Thyroid gland (tissue), 4 donors: Measurements from ENCODE around the gene USP9X. TPM values are rescaled to one million over a fixed set of nuclear protein-coding genes. Genes with fewer than 3 reads are reported as not detected.
"Not testable (repeated sequence)": the region's sequence is repeated elsewhere in the genome, so short reads cannot be mapped to it uniquely, and the experiment has no call there.

Source experiments
- DNase-seq, 2 donors: peaks; one replicate each; pipeline ENCODE4 v3.0.0-alpha.2; 2019
- H3K27ac ChIP-seq, 3 donors: fragments of 200-600 bp; sonication (generic); 1 replicate in 2 of 3; 2 replicates in 1 of 3; pipeline ENCODE4 v1.5.1; 2016 to 2019; ENCODE audit warnings: mild to moderate bottlenecking in 1 of 3, moderate library complexity in 1 of 3
- H3K27me3 ChIP-seq: fragments of 200-600 bp; sonication (generic); one replicate; pipeline ENCODE4 v1.5.1; 2019
- H3K36me3 ChIP-seq, 2 donors: fragments of 200-600 bp; sonication (generic); one replicate each; pipeline ENCODE4 v1.5.1; 2016 to 2019
- H3K4me1 ChIP-seq, 2 donors: fragments of 200-600 bp; sonication (generic); one replicate each; pipeline ENCODE4 v1.5.1; 2017 to 2019
- H3K4me3 ChIP-seq, 3 donors: fragments of 200-600 bp; sonication (generic); replicated peaks in 1 of 3; 1 replicate in 2 of 3; 2 replicates in 1 of 3; pipeline ENCODE4 v1.5.1; 2016; ENCODE audit warnings: mild to moderate bottlenecking in 1 of 3
- H3K9me3 ChIP-seq: fragments of 200-600 bp; sonication (generic); one replicate; pipeline ENCODE4 v1.5.1; 2017
- POLR2A ChIP-seq, 2 donors: fragments of 450-650 bp; IDR thresholded peaks; one replicate each; pipeline ENCODE4 v1.6.1; 2017; ENCODE audit warnings: antibody characterized with exemption in 2 of 2, mild to moderate bottlenecking in 2 of 2, moderate library complexity in 1 of 2
- WGBS, 2 donors: methylation state at CpG; one replicate each; pipeline ENCODE4 v1.1.5; 2017; 5-methylcytosine and 5-hydroxymethylcytosine counted together
- intact Hi-C: fragments of 100-400 bp; cut with DNase I; formaldehyde crosslinking; loops from one replicate; pipeline ENCODE4 v1.15.1; 2023
- total RNA-seq, 4 donors: library from RNA; depleted of rRNA; stranded (reverse); fragments of >200 nt; gene quantifications; one replicate each; pipeline ENCODE4 v1.2.3, GENCODE V29; 2016
- TF ChIP-seq, protein P1 (sequence below), 6 experiments: fragments of 200-600 bp in 3 of 6; fragments of 450-650 bp in 3 of 6; sonication (generic) in 3 of 6; IDR thresholded peaks; one replicate each; pipeline ENCODE4 v1.5.1; 2016 to 2019; ENCODE audit warnings: antibody characterized with exemption in 6 of 6, mild to moderate bottlenecking in 2 of 6, inconsistent platforms in 1 of 6, moderate library complexity in 1 of 6

Gene USP9X
- total RNA-seq, 4 donors from 2014 or later: 101 to 138 (median 106) TPM

DNA sequence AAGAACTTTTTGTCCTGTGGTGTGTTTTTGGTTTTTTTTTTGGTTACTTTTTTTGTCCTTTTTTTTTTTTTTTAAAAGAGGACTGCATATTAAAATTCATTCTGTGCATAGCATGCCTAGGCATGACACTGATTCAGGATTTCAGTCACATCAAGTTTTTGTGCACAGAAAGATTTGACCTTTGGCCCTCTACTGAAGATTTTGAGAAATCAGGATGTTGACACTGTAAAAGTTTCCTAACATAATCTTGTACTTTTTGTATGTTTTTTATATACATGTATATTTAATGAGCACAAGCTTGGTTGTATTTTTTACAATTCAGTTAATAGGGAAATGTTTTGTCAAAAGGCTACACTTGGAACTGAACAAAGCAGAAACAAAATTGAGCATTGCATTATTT is 148.7 kb downstream of the USP9X start:
- H3K36me3 ChIP-seq: peaks cover 5 to 20% of the 10 kb centered on the region in 2 donors
- H3K4me1 ChIP-seq: no peaks in the 10 kb centered on the region

DNA sequence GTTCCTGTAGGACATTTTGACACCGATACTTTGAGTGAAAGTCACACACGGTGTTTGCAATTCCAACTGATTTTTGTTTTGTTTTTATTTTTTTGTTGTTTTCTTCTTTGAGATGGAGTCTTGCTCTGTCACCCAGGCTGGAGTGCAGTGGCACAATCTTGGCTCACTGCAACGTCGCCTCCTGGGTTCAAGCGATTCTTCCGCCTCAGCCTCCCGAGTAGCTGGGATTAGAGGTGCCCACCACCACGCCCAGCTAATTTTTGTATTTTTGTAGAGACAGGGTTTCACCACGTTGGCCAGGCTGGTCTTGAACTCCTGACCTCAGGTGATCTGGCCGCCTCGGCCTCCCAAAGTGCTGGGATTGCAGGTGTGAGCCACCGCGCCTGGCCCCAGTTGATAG is 149.2 kb downstream of the USP9X start:
- H3K9me3 ChIP-seq, H3K4me3 ChIP-seq, H3K4me1 ChIP-seq, H3K27me3 ChIP-seq, DNase-seq, intact Hi-C loops, H3K27ac ChIP-seq: not testable (repeated sequence)
- peaks cover 5 to 16% of the 10 kb centered on the region in 2 donors for H3K36me3 ChIP-seq
- 96 to 98% methylated on average over 13 of the region's 13 CpGs for WGBS, 2 donors

More for the DNA sequence above, 148.7 kb downstream of the USP9X start:
- intact Hi-C loops: no loop called here
- no peak for DNase-seq
- no peak overlapping the region for H3K27ac ChIP-seq
- TF ChIP-seq POLR2A (IDR thresholded peaks at IDR 0.05): no peak
- TF ChIP-seq, protein P1, sequence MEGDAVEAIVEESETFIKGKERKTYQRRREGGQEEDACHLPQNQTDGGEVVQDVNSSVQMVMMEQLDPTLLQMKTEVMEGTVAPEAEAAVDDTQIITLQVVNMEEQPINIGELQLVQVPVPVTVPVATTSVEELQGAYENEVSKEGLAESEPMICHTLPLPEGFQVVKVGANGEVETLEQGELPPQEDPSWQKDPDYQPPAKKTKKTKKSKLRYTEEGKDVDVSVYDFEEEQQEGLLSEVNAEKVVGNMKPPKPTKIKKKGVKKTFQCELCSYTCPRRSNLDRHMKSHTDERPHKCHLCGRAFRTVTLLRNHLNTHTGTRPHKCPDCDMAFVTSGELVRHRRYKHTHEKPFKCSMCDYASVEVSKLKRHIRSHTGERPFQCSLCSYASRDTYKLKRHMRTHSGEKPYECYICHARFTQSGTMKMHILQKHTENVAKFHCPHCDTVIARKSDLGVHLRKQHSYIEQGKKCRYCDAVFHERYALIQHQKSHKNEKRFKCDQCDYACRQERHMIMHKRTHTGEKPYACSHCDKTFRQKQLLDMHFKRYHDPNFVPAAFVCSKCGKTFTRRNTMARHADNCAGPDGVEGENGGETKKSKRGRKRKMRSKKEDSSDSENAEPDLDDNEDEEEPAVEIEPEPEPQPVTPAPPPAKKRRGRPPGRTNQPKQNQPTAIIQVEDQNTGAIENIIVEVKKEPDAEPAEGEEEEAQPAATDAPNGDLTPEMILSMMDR (IDR thresholded peaks at IDR 0.05): no peak
- no peaks in the 10 kb centered on the region for H3K27me3 ChIP-seq
- no peak overlapping the region for H3K4me3 ChIP-seq
- H3K9me3 ChIP-seq: no peaks in the 10 kb centered on the region

DNA sequence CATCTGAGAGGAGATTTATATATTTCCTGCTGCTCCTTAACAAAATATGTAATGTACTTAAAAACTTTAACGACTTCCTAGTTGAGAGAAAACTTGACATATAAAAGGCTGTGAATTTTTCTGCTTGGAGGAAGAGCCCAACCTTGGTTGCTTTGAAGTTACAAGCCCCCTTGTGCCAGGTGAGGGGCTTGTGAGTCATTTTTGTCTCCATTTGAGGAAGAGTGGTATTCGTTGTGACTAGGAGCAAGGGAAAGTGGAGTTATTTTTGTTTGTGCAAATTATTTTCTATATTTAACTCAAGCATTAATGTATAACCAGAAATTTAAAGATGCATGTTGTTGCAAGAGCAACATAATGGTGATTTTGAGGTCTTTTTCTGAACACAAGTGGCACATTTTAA is 149.7 kb downstream of the USP9X start:
- Histone ChIP-seq H3K9me3 (no peaks in the 10 kb centered on the region), H3K36me3 (peaks cover 5 to 11% of the 10 kb centered on the region in 2 donors), H3K27me3 (no peaks in the 10 kb centered on the region), H3K4me3 (no peak overlapping the region), H3K27ac (no peak overlapping the region), H3K4me1 (no peaks in the 10 kb centered on the region)
- intact Hi-C loops: no loop called here
- 68 to 76% methylated on average over 2 of the region's 2 CpGs for WGBS, 2 donors
- TF ChIP-seq POLR2A (IDR thresholded peaks at IDR 0.05): no peak
- TF ChIP-seq, protein P1 (IDR thresholded peaks at IDR 0.05): no peak
- DNase-seq: no peak

DNA sequence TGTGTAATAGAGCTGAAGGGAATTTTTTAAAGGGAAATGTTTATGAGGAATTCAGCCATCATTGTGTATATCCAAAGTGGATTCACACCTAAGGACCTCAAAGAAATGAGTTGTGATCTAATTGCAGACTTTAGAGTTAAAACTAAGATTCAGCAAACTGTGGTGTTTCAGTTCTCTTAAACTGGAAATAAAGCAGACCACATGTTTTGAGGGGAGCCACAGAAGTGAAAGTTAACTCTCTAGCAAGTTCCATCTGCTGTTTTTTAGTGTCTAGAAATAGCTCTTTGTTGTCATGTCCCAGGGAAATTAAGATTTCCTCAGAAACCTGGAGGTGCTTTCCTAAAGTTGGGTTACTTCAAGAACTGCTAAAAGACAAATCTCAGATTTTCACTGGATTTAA is 151.4 kb downstream of the USP9X start:
- peaks cover 0 to 5% of the 10 kb centered on the region in 2 donors for H3K36me3 ChIP-seq
- no peak overlapping the region for H3K4me3 ChIP-seq
- no peaks in the 10 kb centered on the region for H3K27me3 ChIP-seq
- no peaks in the 10 kb centered on the region for H3K9me3 ChIP-seq
- no peak overlapping the region for H3K27ac ChIP-seq
- no peak for DNase-seq
- no peak for TF ChIP-seq POLR2A (IDR thresholded peaks at IDR 0.05)
- TF ChIP-seq, protein P1 (IDR thresholded peaks at IDR 0.05): no peak
- H3K4me1 ChIP-seq: no peaks in the 10 kb centered on the region
- intact Hi-C loops: no loop called here

DNA sequence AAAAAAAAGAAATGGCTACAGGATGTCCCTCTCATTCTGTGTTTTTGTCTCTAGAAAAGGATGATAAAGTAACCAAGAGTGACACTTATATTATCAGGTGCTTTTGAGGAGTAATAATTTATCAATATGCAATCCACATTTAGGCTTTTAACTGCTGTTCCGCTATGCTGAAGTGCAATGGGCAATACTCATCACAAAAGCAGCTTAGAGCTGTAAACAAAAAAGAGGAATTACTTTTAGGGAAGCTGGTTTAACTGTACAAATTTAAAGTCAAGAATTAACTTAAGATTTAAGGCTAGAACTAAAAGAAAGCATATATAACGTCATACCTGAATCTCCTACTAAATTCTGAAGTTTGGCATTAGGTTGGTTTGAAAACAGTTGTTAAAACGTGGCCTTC is 155.3 kb downstream of the USP9X start:
- no peak for DNase-seq
- Histone ChIP-seq H3K4me1 (peaks cover 0 to 8% of the 10 kb centered on the region in 2 donors), H3K4me3 (no peak overlapping the region), H3K27me3 (no peaks in the 10 kb centered on the region), H3K27ac (no peak overlapping the region), H3K9me3 (no peaks in the 10 kb centered on the region), H3K36me3 (no peaks in the 10 kb centered on the region)
- TF ChIP-seq POLR2A (IDR thresholded peaks at IDR 0.05): no peak
- TF ChIP-seq, protein P1 (IDR thresholded peaks at IDR 0.05): no peak
- WGBS, 2 donors: 91% methylated on average over 3 of the region's 3 CpGs
- intact Hi-C loops: no loop called here

DNA sequence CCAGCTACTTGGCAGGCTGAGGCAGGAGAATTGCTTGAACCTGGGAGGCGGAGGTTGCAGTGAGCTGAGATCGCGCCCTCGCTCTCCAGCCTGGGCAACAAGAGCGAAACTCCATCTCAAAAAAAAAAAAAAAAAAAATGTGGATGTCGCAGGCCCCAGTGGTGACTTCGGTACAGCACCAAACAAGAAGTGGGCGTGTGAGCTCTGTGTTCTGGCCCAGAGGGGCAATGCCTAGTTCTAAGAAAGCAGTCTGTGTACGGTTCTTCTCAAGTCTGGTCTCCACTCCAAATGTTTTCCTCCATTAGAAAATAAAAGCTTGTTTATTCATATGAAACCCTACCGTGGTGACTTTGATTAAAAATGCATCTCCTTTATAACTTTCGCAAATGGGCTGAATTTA is 156.7 kb downstream of the USP9X start:
- H3K4me3 ChIP-seq: no peak overlapping the region
- H3K27me3 ChIP-seq: no peaks in the 10 kb centered on the region
- H3K36me3 ChIP-seq: no peaks in the 10 kb centered on the region
- H3K4me1 ChIP-seq: peaks cover 0 to 16% of the 10 kb centered on the region in 2 donors
- peak overlapping the region in 1 of 3 donors; percentile 5 for H3K27ac ChIP-seq
- no peaks in the 10 kb centered on the region for H3K9me3 ChIP-seq
- no peak for TF ChIP-seq POLR2A (IDR thresholded peaks at IDR 0.05)
- TF ChIP-seq, protein P1 (IDR thresholded peaks at IDR 0.05): no peak
- DNase-seq: peak in 1 of 2 donors; percentile 7
- intact Hi-C loops: no loop called here
- WGBS, 2 donors: 68 to 84% methylated on average over 6 to 11 of the region's 11 CpGs
